ENCODE results near the gene LRP6. TPM values are rescaled to one million over a fixed set of nuclear protein-coding genes. Genes with fewer than 3 reads are reported as not detected.

Gene LRP6
- total RNA-seq, 1 donor from 2014 or later, result 40.9 TPM

DNA sequence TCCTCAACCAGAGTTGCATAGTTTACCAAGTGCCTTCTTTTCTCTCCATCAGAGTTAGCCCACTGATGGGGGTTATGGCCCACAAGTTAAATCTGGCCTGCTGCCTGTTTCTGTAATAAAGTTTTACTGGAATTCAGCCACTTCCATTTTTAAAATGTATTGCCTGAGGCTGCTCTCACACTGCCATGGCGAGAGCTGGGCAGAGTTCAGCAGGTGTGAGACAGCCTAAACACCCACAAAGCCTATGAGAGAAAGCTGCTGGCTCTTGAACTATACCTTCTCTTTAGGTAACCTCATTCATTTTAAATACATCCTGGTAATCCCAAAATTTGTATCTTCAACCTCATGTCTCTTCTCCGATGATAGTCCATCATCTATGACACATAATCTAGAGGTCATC lies 110.0 kb downstream of the LRP6 start:
- H3K27me3 Mint-ChIP-seq (ENCODE audit: low read depth, unreplicated experiment), result no peaks in the 10 kb centered on the region
- no peak overlapping the region for H3K4me3 Mint-ChIP-seq (ENCODE audit: unreplicated experiment)
- H3K27ac Mint-ChIP-seq (ENCODE audit: unreplicated experiment), result no peak overlapping the region
- DNase-seq (ENCODE audit: low read depth) (no peak), FAIRE-seq (no peak)
- Histone ChIP-seq H4K20me1 (ENCODE audit: insufficient read depth, low read length) (no peaks in the 10 kb centered on the region), H3K4me2 (ENCODE audit: low read length) (no peak overlapping the region), H3K9me3 (ENCODE audit: insufficient read depth, low read depth, low read length) (no peaks in the 10 kb centered on the region), H3K27ac (ENCODE audit: low read depth, low read length) (no peak overlapping the region), H2AFZ (ENCODE audit: low read depth, low read length) (no peak overlapping the region), H3K79me2 (ENCODE audit: insufficient read depth, low read length) (no peaks in the 10 kb centered on the region), H3K4me3 (ENCODE audit: insufficient read depth, low read depth, low read length) (no peak overlapping the region), H3K27me3 (ENCODE audit: insufficient read depth, low read length) (no peaks in the 10 kb centered on the region), H3K36me3 (ENCODE audit: insufficient read depth, low read length) (peaks cover 5% of the 10 kb centered on the region), H3K9ac (ENCODE audit: low read length) (no peak overlapping the region), H3K4me1 (ENCODE audit: insufficient read depth, low read length) (peaks cover 5% of the 10 kb centered on the region)
- no peaks in the 10 kb centered on the region for H3K9me3 Mint-ChIP-seq (ENCODE audit: unreplicated experiment)
- H3K36me3 Mint-ChIP-seq (ENCODE audit: low read depth, unreplicated experiment), result peaks cover 9% of the 10 kb centered on the region
- peaks cover 3% of the 10 kb centered on the region for H3K4me1 Mint-ChIP-seq (ENCODE audit: low read depth, unreplicated experiment)
- TF ChIP-seq CTCF (IDR thresholded peaks at IDR 0.05; ENCODE audit: insufficient read depth, low read depth, low read length) (no peak), EZH2 (IDR thresholded peaks at IDR 0.05; ENCODE audit: insufficient read depth, low read length) (no peak)

GRCh38 chr12:12156116-12156515 lies 110.7 kb downstream of the LRP6 start:
- FAIRE-seq (no peak), DNase-seq (ENCODE audit: low read depth) (no peak)
- Mint-ChIP-seq H3K9me3 (ENCODE audit: unreplicated experiment) (no peaks in the 10 kb centered on the region), H3K36me3 (ENCODE audit: low read depth, unreplicated experiment) (peaks cover 9% of the 10 kb centered on the region), H3K27ac (ENCODE audit: unreplicated experiment) (no peak overlapping the region), H3K4me1 (ENCODE audit: low read depth, unreplicated experiment) (peaks cover 3% of the 10 kb centered on the region), H3K27me3 (ENCODE audit: low read depth, unreplicated experiment) (no peaks in the 10 kb centered on the region), H3K4me3 (ENCODE audit: unreplicated experiment) (no peak overlapping the region)
- no peak for TF ChIP-seq EZH2 (IDR thresholded peaks at IDR 0.05; ENCODE audit: insufficient read depth, low read length)
- TF ChIP-seq CTCF (IDR thresholded peaks at IDR 0.05; ENCODE audit: insufficient read depth, low read depth, low read length), result no peak
- Histone ChIP-seq H3K9me3 (ENCODE audit: insufficient read depth, low read depth, low read length) (no peaks in the 10 kb centered on the region), H3K4me3 (ENCODE audit: insufficient read depth, low read depth, low read length) (no peak overlapping the region), H3K9ac (ENCODE audit: low read length) (no peak overlapping the region), H3K36me3 (ENCODE audit: insufficient read depth, low read length) (peaks cover 4% of the 10 kb centered on the region), H2AFZ (ENCODE audit: low read depth, low read length) (no peak overlapping the region), H4K20me1 (ENCODE audit: insufficient read depth, low read length) (no peaks in the 10 kb centered on the region), H3K27ac (ENCODE audit: low read depth, low read length) (no peak overlapping the region), H3K4me2 (ENCODE audit: low read length) (no peak overlapping the region), H3K79me2 (ENCODE audit: insufficient read depth, low read length) (no peaks in the 10 kb centered on the region), H3K27me3 (ENCODE audit: insufficient read depth, low read length) (no peaks in the 10 kb centered on the region), H3K4me1 (ENCODE audit: insufficient read depth, low read length) (peaks cover 5% of the 10 kb centered on the region)

DNA sequence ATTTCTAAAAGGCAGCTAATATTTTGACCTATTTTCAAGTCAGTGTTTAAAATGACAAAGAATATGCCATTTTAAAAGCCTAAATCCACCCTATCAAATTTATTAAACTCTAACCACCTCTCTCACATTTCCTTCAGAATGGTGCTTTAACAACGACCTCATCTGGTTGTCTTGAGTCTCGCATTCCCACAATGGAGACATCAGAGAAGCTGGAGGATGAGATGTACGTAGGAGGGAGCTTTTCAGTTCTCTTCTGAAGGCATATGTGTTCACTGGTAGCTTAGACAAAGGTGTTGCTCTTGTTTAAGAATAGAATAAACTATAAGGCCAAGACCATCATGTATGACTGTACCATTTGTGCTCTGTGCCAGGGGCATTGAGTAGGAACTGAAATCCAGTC lies 113.2 kb downstream of the LRP6 start:
- TF ChIP-seq CTCF (IDR thresholded peaks at IDR 0.05; ENCODE audit: insufficient read depth, low read depth, low read length) (no peak), EZH2 (IDR thresholded peaks at IDR 0.05; ENCODE audit: insufficient read depth, low read length) (no peak)
- H3K79me2 ChIP-seq (ENCODE audit: insufficient read depth, low read length), result no peaks in the 10 kb centered on the region
- H4K20me1 ChIP-seq (ENCODE audit: insufficient read depth, low read length), result no peaks in the 10 kb centered on the region
- H3K4me3 ChIP-seq (ENCODE audit: insufficient read depth, low read depth, low read length), result no peak overlapping the region
- no peak overlapping the region for H3K27ac Mint-ChIP-seq (ENCODE audit: unreplicated experiment)
- no peaks in the 10 kb centered on the region for H3K4me1 ChIP-seq (ENCODE audit: insufficient read depth, low read length)
- no peak overlapping the region for H3K4me3 Mint-ChIP-seq (ENCODE audit: unreplicated experiment)
- no peaks in the 10 kb centered on the region for H3K27me3 ChIP-seq (ENCODE audit: insufficient read depth, low read length)
- H3K36me3 Mint-ChIP-seq (ENCODE audit: low read depth, unreplicated experiment), result peaks cover 13% of the 10 kb centered on the region
- H3K27me3 Mint-ChIP-seq (ENCODE audit: low read depth, unreplicated experiment), result no peaks in the 10 kb centered on the region
- H3K36me3 ChIP-seq (ENCODE audit: insufficient read depth, low read length), result peaks cover 11% of the 10 kb centered on the region
- no peaks in the 10 kb centered on the region for H3K4me1 Mint-ChIP-seq (ENCODE audit: low read depth, unreplicated experiment)
- no peak overlapping the region for H3K4me2 ChIP-seq (ENCODE audit: low read length)
- FAIRE-seq (no peak), DNase-seq (ENCODE audit: low read depth) (no peak)
- H3K9me3 Mint-ChIP-seq (ENCODE audit: unreplicated experiment), result no peaks in the 10 kb centered on the region
- H3K27ac ChIP-seq (ENCODE audit: low read depth, low read length), result no peak overlapping the region
- no peak overlapping the region for H3K9ac ChIP-seq (ENCODE audit: low read length)
- H2AFZ ChIP-seq (ENCODE audit: low read depth, low read length), result no peak overlapping the region
- H3K9me3 ChIP-seq (ENCODE audit: insufficient read depth, low read depth, low read length), result no peaks in the 10 kb centered on the region

Measured in astrocyte (in vitro differentiated cells and primary cell).